TTC549 (cell line): ENCODE data around the gene SIN3A.
"Not testable (repeated sequence)": the region's sequence is repeated elsewhere in the genome, so short reads cannot be mapped to it uniquely, and the experiment has no call there.

ENCODE experiments used
- FAIRE-seq: peaks from 2 replicates; lab custom pipeline; 2012; peaks lifted over from hg19 to GRCh38; lab: Jason Lieb, UNC

SIN3A gene

DNA sequence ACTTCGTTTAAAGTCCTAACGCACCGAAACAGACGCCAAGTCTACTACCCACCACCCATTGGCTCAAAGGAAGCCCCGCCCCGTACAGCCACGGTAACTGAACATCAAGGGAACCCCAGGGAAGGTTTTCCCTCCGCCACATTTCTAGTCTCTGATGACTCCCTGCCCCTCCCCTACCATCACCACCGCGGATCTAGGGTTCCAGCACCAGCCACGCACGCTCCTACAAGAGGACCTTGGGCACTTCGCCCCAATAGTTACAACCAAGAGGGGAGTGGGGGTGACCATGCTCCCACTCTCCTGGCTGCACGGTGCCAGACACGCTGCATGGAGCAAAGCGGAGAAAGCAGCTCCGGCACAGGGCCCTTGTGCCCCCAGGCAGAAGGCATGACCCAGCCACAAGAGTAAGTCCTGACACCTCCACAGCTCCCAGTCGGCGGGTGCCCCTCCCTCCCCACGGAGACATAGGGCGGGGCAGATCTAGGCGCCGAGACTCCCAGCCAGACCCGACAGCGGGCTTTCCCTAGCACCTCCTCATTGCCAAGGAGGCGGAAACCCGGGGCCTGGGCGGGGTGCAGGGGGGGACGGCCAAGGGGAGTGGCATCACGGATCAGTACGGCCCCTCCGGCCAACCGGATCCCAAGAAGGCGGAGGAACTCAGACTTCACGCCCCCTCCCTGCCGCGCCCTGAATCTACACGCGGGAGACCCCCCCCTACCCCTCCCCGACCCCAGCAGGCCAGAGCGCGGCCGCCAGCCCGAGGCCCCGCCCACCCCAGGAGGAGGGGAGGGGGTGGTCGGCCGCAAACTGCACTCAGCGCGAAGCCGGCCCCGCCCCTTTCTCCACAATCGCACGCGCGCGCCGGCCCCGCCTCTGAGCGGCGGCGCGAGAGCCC is 936 bp downstream of the SIN3A start:
- peak; percentile 62 for FAIRE-seq

- FAIRE-seq = no peak
Measured at GRCh38 chr15:75449585-75450306, 1.7 kb downstream of the SIN3A start.

DNA sequence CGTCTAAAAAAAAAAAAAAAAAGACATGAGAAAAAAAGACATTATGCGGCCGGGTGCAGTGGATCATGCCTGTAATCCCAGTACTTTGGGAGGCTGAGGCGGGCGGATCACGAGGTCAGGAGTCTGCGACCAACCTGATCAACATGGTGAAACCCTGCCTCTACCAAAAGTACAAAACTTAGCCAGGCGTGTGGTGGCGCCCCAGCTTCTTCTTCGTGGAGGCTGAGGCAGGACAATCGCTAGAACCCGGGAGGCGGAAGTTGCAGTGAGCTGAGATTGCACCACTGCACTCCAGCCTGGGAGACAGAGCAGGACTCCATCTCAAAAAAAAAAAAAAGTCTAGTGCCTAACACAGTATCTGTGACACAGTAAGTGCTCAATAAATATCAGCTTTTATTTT is 3.3 kb downstream of the SIN3A start:
- FAIRE-seq = not testable (repeated sequence)

DNA sequence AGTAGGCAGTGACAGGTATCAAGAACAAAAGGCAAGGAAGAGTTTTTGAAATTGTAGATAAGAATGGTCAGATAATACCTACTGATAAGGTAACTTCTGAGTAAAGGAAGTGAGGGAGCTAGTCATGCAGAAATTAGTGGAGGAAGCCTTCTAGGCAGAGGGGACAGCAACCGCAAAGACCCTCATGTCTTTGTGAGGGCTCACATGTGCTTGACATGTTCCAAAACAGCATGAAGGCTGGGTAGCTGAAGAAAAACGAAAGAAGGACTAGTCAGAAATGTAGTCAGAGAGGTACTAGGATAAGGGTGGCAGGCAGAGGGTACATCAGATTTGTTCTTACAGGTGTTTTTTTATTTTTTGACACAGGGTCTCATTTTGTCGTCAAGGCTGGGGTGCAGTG is 5.3 kb downstream of the SIN3A start:
- FAIRE-seq = no peak

DNA sequence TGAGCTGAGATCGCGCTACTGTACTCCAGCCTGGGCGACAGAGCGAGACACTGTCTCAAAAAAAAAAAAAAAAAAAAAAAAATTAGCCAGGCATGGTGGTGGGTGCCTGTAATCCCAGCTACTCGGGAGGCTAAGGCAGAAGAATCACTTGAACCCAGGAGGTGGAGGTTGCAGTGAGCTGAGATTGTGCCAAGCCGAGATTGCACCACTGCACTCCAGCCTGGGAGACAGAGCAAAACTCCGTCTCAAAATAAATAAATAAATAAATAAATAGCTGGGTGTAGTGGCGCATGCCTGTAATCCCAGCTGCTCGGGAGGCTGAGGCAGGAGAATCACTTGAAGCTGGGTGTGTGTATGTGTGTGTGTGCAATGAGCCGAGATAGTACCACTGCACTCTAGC is 6.2 kb downstream of the SIN3A start:
- not testable (repeated sequence) for FAIRE-seq

- not testable (repeated sequence) for FAIRE-seq
Measured at GRCh38 chr15:75443972-75444453, 7.5 kb downstream of the SIN3A start.

DNA sequence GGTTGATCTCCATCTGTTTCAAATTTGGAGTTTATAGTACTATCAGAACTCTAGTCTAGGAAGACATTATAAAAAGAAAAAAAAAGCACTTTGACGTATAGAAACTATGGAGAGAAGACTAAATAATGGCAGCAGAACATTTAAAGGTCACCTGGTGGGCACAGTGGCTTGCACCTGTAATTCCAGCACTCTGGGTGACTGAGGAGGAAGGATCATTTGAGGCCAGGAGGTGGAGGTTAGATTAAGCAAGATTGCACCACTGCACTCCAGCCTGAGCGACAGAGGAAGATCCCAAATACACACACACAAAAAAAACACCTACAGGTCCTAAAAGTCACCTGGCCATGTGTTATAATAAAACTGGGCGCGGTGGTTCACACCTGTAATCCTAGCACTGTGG is 13.8 kb downstream of the SIN3A start:
- FAIRE-seq = no peak

DNA sequence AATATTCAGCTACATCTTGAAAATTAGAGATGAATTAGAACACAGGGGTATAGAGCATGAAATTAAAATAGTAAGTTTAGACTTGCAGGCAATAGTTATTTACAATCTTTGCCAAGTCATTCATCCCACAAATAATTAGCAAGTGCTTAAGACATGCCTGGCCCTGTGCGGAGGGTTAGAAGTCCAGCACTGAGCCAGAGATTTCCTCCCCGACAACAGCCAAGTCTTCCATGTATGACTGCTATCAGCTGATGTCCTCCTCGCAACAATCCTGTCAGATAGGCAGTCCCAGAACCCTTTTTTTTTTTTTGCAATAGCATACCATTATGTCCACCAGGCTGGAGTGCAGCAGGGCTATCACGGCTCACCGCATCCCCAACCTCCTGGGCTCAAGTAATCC is 14.6 kb downstream of the SIN3A start:
- FAIRE-seq = no peak

GRCh38 chr15:75431682-75432081 is 19.8 kb downstream of the SIN3A start:
- no peak for FAIRE-seq

DNA sequence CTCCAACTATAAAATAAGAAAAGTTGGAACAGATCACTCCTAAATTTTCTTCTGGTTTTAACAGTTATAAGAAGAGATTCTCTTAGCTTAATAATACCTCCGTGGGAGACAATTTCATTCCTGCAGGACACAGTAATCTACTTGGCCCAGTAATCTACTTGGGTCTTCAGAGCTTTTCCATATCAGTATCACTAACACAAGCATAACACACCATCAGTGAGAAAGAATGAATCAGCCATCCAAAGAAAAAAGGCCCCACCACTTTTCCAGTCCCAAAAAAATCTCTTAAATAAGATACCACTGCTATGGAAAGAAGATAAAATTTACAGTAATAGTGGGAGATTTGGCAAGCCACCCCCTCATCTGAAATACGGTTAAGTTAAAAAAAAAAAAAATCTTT is 20.2 kb downstream of the SIN3A start:
- FAIRE-seq = no peak

DNA sequence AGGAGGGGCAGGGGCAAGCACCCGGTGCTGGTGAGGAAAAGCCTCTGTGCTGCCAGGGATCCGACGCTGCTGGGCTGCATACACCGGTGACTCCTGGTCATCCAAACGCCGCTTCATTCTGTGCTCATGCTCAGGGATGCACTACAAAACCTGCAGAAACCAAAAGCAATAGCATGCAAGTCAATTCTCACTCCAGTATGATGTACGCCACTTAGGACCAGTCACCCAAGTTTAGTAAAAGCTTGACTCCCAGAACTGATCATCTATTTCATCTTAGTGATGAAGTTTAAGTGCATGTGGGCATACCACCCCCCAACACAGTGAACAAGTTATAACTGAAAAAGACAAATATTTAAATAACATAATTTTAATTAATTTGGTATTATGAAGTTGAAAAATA is 21.2 kb downstream of the SIN3A start:
- FAIRE-seq = no peak

DNA sequence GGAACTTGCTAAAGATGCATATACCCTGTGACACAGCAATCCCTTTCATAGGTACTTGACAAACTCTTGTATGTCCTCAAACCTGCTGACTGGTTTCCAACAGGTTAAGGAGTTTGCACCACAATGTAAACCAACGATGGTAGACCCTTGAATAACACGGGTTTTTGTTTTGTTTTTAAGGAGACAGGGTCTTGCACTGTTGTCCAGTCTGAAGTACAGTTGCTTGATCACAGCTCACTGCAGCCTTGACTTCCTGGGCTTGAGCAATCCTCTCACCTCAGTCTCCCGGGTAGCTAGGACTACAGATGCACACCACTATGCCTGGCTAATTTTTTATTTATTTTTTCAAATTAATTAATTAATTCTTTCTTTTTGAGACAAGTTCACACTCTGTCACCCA is 23.3 kb downstream of the SIN3A start:
- FAIRE-seq = no peak

- no peak for FAIRE-seq
Measured at GRCh38 chr15:75425966-75426500, 25.5 kb downstream of the SIN3A start.

- no peak for FAIRE-seq
Measured at GRCh38 chr15:75422554-75422953, 28.9 kb downstream of the SIN3A start.

- no peak for FAIRE-seq
Measured at GRCh38 chr15:75420698-75421097, 30.8 kb downstream of the SIN3A start.

- no peak for FAIRE-seq
Measured at GRCh38 chr15:75416584-75416983, 34.9 kb downstream of the SIN3A start.

DNA sequence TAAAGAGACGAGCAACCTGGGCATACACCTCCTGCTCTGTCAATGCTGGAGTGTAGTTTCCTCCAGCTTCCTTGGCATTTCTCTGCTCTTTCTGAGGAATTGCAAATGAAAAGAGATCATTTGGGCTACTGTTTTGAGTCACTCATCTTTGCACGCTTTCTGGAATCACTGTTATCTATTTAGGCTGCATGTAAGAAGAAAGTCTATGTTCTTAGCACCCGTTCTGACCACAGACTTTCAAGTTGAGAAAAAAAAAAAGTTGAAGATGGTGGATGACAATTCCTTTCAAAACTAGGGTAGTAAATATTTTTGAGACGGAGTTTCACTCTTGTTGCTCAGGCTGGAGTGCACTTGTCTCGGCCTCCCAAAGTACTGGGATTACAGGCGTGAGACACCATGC is 41.3 kb downstream of the SIN3A start:
- FAIRE-seq = no peak

- FAIRE-seq = no peak
Measured at GRCh38 chr15:75407083-75407482, 44.4 kb downstream of the SIN3A start.

DNA sequence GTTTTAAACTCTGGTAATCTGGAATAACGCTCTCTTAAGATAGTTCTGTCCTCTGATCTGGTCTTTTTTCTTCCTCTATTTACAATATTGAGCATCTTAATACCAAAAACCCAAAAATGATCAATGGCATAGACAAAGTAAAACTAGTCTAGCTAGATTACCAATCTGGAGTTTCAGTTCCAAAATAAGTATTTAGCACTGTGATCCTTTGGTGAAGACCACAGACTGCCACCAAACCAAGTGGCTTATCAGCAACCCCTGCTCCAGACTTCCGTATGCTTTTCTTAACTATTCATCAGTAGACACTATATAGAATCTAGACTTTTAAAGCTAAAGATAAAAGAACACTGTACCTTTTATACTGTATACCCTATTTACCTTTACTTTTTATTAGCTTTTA is 47.6 kb downstream of the SIN3A start:
- FAIRE-seq = no peak

DNA sequence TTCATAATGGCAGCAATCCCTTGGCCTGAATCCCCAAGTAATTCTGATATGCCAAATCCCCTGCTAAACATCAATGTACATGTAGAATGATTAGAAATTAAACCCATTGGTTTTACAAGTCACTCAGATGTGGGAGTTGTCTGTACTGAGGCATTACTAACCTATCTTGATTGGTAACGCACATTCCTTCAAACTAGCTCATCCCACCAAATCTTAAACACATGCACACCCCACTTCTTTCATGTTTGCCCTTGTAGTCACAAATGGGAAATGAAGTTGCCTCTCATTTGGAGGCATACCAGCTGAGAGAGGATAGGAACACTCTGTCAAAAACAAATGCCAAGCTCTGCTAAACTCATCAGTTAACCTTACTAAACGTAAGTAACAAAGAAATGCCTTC is 54.0 kb downstream of the SIN3A start:
- no peak for FAIRE-seq

DNA sequence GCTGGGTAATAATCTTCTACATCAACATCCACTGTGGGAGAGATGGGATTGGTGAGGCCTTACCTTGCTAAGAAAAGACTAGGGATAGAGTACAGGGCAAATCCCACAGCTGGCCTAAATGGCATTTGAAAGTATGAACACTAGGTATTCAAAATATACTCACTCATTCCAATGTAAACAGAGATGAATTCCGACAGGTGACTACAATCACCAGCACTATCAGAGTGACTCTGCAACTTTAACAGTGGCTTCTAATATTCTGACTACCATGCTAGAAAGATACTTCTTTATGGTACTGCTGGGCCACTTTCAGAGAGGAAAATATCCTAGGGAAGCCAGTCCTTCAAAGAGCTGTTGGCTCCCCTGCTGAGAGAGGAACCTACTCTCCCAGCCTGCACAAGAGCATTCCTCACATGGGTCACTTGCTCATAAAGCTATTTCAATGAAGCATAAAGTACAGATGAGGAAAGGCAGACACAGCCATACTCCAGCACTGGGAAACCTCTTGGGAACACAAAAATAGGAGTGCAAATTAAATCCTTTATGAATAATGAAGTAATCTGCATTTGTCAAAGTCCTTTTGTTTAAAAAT is 61.6 kb downstream of the SIN3A start:
- no peak for FAIRE-seq

GRCh38 chr15:75383986-75384385 is 67.5 kb downstream of the SIN3A start:
- not testable (repeated sequence) for FAIRE-seq

DNA sequence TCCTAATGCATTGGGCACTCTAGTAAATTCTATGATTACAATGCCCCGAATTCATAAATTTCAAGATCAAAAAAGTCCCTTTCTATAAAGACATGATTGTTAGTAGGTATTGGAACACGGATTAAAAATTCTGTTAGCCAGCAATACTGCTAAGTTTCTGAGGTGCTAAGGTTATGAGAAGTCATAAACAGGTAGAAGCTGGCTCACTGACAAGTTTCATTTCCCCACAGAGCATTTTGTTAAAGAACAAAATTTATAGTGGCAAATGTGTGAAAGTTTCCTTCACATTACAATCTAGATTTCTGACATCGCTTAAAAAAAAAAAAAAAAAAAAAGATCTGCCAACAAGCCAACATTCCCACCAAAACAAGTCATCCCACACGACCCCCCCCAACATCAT is 70.7 kb downstream of the SIN3A start:
- FAIRE-seq = no peak
